Bronchial epithelial cell (primary cell): ENCODE measurements around the gene VRTN. TPM values are rescaled to one million over a fixed set of nuclear protein-coding genes. Genes with fewer than 3 reads are reported as not detected.
A peak's percentile ranks its signal among the peaks of the same experiment; 100 is the strongest.

ENCODE experiments used
- DNase-seq: peaks from one replicate; pipeline ENCODE4 v3.0.0-alpha.2; 2010; ENCODE audit warnings: low read depth
- FAIRE-seq: peaks from 2 replicates; lab custom pipeline; 2011; peaks lifted over from hg19 to GRCh38; lab: Jason Lieb, UNC
- H3K27me3 ChIP-seq: 2 replicates; pipeline ENCODE4 v1.5.1; 2011; ENCODE audit warnings: low read length; ENCODE audit not compliant: control insufficient read depth, insufficient read depth
- H3K36me3 ChIP-seq: 2 replicates; pipeline ENCODE4 v1.5.1; 2011; ENCODE audit warnings: low read length; ENCODE audit not compliant: control insufficient read depth, insufficient read depth
- H3K4me3 ChIP-seq: 2 replicates; pipeline ENCODE4 v1.5.1; 2011; ENCODE audit warnings: mild to moderate bottlenecking, low read depth, low read length, control low read depth
- total RNA-seq: library from RNA; depleted of rRNA; stranded (reverse); fragments of >200 nt; gene quantifications from 2 replicates; pipeline ENCODE4 v1.2.1, GENCODE V29; 2014
- TF ChIP-seq, protein P1 (sequence below): IDR thresholded peaks from 2 replicates; pipeline ENCODE4 v1.5.1; 2011; ENCODE audit warnings: mild to moderate bottlenecking, moderate library complexity, low read length, control low read depth, inconsistent platforms; ENCODE audit not compliant: insufficient read depth, severe bottlenecking

The VRTN gene
- total RNA-seq, 1 donor from 2014 or later: not detected

DNA sequence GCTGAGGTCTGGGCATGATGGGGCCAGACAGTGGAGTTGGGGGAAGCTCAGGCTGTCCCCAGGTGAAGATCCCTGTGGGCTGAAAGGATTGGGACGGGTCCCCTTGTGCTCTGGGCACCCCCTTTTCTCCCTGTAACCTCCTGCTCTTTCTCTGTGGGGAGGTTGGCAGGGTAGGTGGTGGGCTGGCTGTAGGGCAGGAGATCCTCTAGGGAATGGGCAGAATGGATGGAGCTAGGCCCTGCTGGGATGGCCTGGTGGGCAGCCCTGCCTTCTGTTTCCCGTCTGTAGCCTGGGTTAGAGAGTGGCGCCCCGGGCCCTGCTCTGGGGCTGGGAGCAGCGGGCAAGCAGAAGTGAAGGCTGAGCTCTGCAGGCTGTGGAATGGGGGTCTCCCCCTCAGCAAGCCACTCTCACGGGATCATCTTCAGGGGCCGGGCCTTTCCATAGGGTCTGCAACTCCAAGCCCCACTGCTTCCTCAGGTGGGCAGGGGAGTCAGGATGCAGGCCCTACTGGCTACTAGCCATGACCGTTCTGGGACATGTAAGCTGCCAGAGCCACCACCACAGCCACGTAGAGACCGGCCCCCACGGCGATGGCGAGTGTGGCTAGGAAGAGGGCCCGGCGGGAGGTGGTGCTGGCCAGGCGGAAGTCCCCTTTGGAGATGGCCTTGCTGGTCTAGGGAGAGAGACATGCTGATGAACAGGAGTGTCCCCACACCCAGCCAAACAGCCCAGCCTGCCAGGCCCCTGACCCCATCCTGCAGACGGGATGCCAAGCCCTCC is 58.9 kb downstream of the VRTN start:
- H3K36me3 ChIP-seq: no peaks in the 10 kb centered on the region
- FAIRE-seq (peak; percentile 13), DNase-seq (no peak)
- no peak overlapping the region for H3K4me3 ChIP-seq
- H3K27me3 ChIP-seq: peaks cover 9% of the 10 kb centered on the region
- TF ChIP-seq, protein P1, sequence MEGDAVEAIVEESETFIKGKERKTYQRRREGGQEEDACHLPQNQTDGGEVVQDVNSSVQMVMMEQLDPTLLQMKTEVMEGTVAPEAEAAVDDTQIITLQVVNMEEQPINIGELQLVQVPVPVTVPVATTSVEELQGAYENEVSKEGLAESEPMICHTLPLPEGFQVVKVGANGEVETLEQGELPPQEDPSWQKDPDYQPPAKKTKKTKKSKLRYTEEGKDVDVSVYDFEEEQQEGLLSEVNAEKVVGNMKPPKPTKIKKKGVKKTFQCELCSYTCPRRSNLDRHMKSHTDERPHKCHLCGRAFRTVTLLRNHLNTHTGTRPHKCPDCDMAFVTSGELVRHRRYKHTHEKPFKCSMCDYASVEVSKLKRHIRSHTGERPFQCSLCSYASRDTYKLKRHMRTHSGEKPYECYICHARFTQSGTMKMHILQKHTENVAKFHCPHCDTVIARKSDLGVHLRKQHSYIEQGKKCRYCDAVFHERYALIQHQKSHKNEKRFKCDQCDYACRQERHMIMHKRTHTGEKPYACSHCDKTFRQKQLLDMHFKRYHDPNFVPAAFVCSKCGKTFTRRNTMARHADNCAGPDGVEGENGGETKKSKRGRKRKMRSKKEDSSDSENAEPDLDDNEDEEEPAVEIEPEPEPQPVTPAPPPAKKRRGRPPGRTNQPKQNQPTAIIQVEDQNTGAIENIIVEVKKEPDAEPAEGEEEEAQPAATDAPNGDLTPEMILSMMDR: no peak

- TF ChIP-seq, protein P1: no peak
- Histone ChIP-seq H3K4me3 (no peak overlapping the region), H3K36me3 (no peaks in the 10 kb centered on the region), H3K27me3 (peaks cover 9% of the 10 kb centered on the region)
- DNase-seq (no peak), FAIRE-seq (no peak)
These were observed 59.5 kb downstream of the VRTN start for GRCh38 chr14:74407801-74408154.

- peaks cover 11% of the 10 kb centered on the region for H3K27me3 ChIP-seq
- DNase-seq: no peak
These were observed 60.6 kb downstream of the VRTN start for GRCh38 chr14:74408870-74409269.

GRCh38 chr14:74409441-74409840 is 61.2 kb downstream of the VRTN start:
- H3K27me3 ChIP-seq: peaks cover 11% of the 10 kb centered on the region

More at GRCh38 chr14:74408870-74409269, 60.6 kb downstream of the VRTN start:
- FAIRE-seq: no peak
- H3K4me3 ChIP-seq: no peak overlapping the region
- no peaks in the 10 kb centered on the region for H3K36me3 ChIP-seq
- TF ChIP-seq, protein P1: no peak

More at GRCh38 chr14:74409441-74409840, 61.2 kb downstream of the VRTN start:
- TF ChIP-seq, protein P1: no peak
- DNase-seq (no peak), FAIRE-seq (no peak)
- H3K36me3 ChIP-seq: no peaks in the 10 kb centered on the region
- H3K4me3 ChIP-seq: no peak overlapping the region

Other genes starting within 250 kb of the VRTN start
- not detected in 2 replicates for gene VSX2, start 109.0 kb upstream of the VRTN start, total RNA-seq
- 13.2 and 14.0 TPM in 2 replicates for gene ABCD4, start 45.5 kb upstream of the VRTN start, total RNA-seq
- under 0.01 TPM in 1 of 2 replicates, not detected in the other for gene SYNDIG1L, start 77.7 kb downstream of the VRTN start, total RNA-seq
- gene NPC2, start 144.8 kb downstream of the VRTN start, total RNA-seq: 154 and 191 TPM in 2 replicates
- gene ISCA2, start 145.3 kb downstream of the VRTN start, total RNA-seq: 8.6 and 11.3 TPM in 2 replicates